ENCODE data around the gene PODXL.

DNA sequence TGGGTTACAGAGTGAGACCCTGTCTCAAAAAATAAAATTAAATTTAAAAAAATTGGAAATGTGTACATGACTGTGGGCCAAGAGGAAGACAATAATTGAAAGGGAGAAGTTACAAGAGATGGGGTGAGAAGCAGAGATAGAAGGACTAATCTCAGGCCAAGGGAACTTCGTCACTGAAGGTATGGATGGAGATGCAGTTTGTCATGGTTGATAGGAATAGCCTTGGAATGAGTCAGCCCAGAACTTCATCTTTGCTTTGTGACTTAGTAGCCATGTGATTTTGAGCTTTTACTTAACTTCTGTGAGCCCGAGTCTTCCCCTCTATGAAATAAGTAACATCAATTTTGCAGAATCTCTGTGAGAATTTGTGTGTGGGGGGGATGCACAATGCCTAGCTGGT, 6.5 kb upstream of the PODXL start:
- TF ChIP-seq, protein P1, sequence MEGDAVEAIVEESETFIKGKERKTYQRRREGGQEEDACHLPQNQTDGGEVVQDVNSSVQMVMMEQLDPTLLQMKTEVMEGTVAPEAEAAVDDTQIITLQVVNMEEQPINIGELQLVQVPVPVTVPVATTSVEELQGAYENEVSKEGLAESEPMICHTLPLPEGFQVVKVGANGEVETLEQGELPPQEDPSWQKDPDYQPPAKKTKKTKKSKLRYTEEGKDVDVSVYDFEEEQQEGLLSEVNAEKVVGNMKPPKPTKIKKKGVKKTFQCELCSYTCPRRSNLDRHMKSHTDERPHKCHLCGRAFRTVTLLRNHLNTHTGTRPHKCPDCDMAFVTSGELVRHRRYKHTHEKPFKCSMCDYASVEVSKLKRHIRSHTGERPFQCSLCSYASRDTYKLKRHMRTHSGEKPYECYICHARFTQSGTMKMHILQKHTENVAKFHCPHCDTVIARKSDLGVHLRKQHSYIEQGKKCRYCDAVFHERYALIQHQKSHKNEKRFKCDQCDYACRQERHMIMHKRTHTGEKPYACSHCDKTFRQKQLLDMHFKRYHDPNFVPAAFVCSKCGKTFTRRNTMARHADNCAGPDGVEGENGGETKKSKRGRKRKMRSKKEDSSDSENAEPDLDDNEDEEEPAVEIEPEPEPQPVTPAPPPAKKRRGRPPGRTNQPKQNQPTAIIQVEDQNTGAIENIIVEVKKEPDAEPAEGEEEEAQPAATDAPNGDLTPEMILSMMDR (conservative IDR thresholded peaks at IDR 0.05; ENCODE audit: low read depth in 2 of 2) = no peak
- no peak for TF ChIP-seq JUNB (IDR thresholded peaks at IDR 0.05; ENCODE audit: unreplicated experiment)
- no peak for TF ChIP-seq EZH2 (IDR thresholded peaks at IDR 0.05; ENCODE audit: low read depth, unreplicated experiment)
- TF ChIP-seq, protein P2, sequence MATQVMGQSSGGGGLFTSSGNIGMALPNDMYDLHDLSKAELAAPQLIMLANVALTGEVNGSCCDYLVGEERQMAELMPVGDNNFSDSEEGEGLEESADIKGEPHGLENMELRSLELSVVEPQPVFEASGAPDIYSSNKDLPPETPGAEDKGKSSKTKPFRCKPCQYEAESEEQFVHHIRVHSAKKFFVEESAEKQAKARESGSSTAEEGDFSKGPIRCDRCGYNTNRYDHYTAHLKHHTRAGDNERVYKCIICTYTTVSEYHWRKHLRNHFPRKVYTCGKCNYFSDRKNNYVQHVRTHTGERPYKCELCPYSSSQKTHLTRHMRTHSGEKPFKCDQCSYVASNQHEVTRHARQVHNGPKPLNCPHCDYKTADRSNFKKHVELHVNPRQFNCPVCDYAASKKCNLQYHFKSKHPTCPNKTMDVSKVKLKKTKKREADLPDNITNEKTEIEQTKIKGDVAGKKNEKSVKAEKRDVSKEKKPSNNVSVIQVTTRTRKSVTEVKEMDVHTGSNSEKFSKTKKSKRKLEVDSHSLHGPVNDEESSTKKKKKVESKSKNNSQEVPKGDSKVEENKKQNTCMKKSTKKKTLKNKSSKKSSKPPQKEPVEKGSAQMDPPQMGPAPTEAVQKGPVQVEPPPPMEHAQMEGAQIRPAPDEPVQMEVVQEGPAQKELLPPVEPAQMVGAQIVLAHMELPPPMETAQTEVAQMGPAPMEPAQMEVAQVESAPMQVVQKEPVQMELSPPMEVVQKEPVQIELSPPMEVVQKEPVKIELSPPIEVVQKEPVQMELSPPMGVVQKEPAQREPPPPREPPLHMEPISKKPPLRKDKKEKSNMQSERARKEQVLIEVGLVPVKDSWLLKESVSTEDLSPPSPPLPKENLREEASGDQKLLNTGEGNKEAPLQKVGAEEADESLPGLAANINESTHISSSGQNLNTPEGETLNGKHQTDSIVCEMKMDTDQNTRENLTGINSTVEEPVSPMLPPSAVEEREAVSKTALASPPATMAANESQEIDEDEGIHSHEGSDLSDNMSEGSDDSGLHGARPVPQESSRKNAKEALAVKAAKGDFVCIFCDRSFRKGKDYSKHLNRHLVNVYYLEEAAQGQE (IDR thresholded peaks at IDR 0.05; ENCODE audit: unreplicated experiment) = no peak
